Measurements from ENCODE around the gene CSMD2. TPM values are rescaled to one million over a fixed set of nuclear protein-coding genes. Genes with fewer than 3 reads are reported as not detected.

CSMD2 gene
- total RNA-seq, 1 donor from 2014 or later: 2.6 TPM

DNA sequence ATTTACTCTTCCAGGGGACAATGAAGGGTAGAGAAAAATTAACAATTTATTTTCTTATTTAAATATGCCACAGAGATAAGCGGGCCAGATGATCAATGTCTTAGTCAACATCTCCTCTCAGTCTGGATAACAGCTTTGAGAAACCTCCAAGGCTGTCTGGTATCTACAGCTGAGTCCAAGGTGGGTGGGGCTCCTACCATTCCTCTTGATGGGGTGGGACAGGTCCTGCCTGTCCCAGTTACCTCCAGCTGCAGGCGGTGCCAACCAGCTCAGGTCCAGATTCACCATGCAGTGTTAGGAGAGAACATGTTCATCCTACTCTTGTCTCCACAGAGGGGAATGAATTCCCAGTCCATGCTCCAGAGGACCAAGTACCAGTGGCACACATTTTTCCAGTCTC, 21.1 kb downstream of the CSMD2 start:
- Mint-ChIP-seq H3K4me3 (no peak overlapping the region), H3K4me1 (peaks cover 8% of the 10 kb centered on the region)

DNA sequence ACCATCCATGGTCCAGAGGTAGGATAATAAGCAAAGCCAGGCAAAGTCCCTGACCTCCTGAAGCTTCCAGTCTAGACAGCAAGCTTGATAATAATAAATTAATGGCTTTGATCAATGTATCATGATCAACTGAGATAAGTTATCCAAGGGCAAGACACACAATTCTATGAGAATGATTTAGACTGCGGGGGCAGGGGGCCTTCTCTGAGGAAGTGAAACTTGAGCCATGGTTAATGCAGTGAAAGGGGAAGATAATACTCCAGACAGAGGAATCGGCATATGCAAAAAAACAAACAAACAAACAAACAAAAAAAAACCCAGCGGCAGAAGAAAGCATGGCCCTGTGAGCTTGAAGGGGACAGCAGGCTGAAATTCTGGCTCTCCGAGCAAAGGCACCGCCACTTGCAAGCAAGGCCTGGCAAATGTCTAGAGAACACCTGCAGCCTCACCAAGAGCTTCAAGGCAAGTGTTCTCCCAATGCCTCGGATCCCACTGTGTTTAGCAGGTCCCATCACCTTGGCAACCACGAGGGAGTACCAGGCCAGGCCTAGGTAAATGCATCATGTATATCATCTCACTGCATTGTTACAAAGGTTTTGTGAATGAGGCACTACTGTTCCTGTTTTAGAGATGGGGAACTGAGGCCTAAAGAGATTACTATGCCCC, 24.9 kb downstream of the CSMD2 start:
- no peaks in the 10 kb centered on the region for H3K36me3 Mint-ChIP-seq
- no peak for DNase-seq (ENCODE audit: low spot score)
- H3K9me3 Mint-ChIP-seq: no peaks in the 10 kb centered on the region

More for the DNA sequence above, 21.1 kb downstream of the CSMD2 start:
- Histone ChIP-seq H3K4me2 (no peak overlapping the region), H3K79me2 (ENCODE audit: low read depth) (no peaks in the 10 kb centered on the region), H3F3A (ENCODE audit: low read depth) (peaks cover 9% of the 10 kb centered on the region), H3K36me3 (no peaks in the 10 kb centered on the region), H3K9me3 (ENCODE audit: low read depth) (no peaks in the 10 kb centered on the region), H3K4me1 (peaks cover 5% of the 10 kb centered on the region), H3K27me3 (no peaks in the 10 kb centered on the region), H3K4me3 (no peak overlapping the region), H3K9ac (no peak overlapping the region), H2AFZ (replicated peaks) (no peak overlapping the region), H4K20me1 (ENCODE audit: low read depth) (peaks cover 8% of the 10 kb centered on the region), H3K27ac (no peak overlapping the region)
- no peaks in the 10 kb centered on the region for H3K9me3 Mint-ChIP-seq
- H3K27ac Mint-ChIP-seq: no peak overlapping the region
- H3K36me3 Mint-ChIP-seq: no peaks in the 10 kb centered on the region
- TF ChIP-seq EZH2phosphoT487 (IDR thresholded peaks at IDR 0.05) (no peak), EZH2 (IDR thresholded peaks at IDR 0.05) (no peak)
- TF ChIP-seq, protein P1, sequence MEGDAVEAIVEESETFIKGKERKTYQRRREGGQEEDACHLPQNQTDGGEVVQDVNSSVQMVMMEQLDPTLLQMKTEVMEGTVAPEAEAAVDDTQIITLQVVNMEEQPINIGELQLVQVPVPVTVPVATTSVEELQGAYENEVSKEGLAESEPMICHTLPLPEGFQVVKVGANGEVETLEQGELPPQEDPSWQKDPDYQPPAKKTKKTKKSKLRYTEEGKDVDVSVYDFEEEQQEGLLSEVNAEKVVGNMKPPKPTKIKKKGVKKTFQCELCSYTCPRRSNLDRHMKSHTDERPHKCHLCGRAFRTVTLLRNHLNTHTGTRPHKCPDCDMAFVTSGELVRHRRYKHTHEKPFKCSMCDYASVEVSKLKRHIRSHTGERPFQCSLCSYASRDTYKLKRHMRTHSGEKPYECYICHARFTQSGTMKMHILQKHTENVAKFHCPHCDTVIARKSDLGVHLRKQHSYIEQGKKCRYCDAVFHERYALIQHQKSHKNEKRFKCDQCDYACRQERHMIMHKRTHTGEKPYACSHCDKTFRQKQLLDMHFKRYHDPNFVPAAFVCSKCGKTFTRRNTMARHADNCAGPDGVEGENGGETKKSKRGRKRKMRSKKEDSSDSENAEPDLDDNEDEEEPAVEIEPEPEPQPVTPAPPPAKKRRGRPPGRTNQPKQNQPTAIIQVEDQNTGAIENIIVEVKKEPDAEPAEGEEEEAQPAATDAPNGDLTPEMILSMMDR (IDR thresholded peaks at IDR 0.05): no peak
- H3K27me3 Mint-ChIP-seq (ENCODE audit: insufficient read depth, low read depth): peaks cover 2% of the 10 kb centered on the region
- no peak for DNase-seq (ENCODE audit: low spot score)

DNA sequence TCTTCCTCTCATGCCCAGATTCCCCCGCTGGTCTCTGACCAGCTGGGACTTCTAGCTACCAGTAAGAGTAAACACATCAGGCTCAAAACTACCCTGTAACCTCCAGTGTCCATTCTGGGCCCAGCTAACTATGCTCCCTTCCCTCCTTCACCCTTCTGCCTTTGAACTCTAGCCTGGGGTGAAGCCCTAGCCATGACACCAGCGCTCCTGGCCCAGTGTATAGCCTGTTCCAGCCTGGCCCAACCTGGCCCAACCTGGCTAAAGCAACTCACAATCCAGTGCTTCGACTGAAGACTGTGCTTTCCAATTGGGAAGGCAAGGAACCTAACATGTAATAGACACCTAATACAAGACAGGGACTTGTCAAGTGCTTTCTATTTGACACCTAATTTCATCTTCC, 27.6 kb downstream of the CSMD2 start:
- Histone ChIP-seq H3K9me3 (ENCODE audit: low read depth) (no peaks in the 10 kb centered on the region), H2AFZ (replicated peaks) (no peak overlapping the region), H4K20me1 (ENCODE audit: low read depth) (no peaks in the 10 kb centered on the region), H3K36me3 (no peaks in the 10 kb centered on the region), H3K27ac (no peak overlapping the region), H3K4me2 (no peak overlapping the region), H3K27me3 (no peaks in the 10 kb centered on the region), H3K4me1 (no peaks in the 10 kb centered on the region), H3K4me3 (no peak overlapping the region), H3K9ac (no peak overlapping the region), H3K79me2 (ENCODE audit: low read depth) (no peaks in the 10 kb centered on the region), H3F3A (ENCODE audit: low read depth) (no peaks in the 10 kb centered on the region)
- H3K4me1 Mint-ChIP-seq: no peaks in the 10 kb centered on the region
- H3K9me3 Mint-ChIP-seq: no peaks in the 10 kb centered on the region
- H3K4me3 Mint-ChIP-seq: no peak overlapping the region
- TF ChIP-seq, protein P1 (IDR thresholded peaks at IDR 0.05): no peak
- TF ChIP-seq EZH2phosphoT487 (IDR thresholded peaks at IDR 0.05): no peak
- no peak for TF ChIP-seq EZH2 (IDR thresholded peaks at IDR 0.05)
- no peak for DNase-seq (ENCODE audit: low spot score)
- no peaks in the 10 kb centered on the region for H3K36me3 Mint-ChIP-seq
- peaks cover 3% of the 10 kb centered on the region for H3K27me3 Mint-ChIP-seq (ENCODE audit: insufficient read depth, low read depth)
- H3K27ac Mint-ChIP-seq: no peak overlapping the region

More for the DNA sequence above, 24.9 kb downstream of the CSMD2 start:
- Mint-ChIP-seq H3K4me3 (no peak overlapping the region), H3K27ac (no peak overlapping the region), H3K27me3 (ENCODE audit: insufficient read depth, low read depth) (no peaks in the 10 kb centered on the region), H3K4me1 (no peaks in the 10 kb centered on the region)
- Histone ChIP-seq H3K9me3 (ENCODE audit: low read depth) (no peaks in the 10 kb centered on the region), H3K9ac (no peak overlapping the region), H3K79me2 (ENCODE audit: low read depth) (no peaks in the 10 kb centered on the region), H3K36me3 (no peaks in the 10 kb centered on the region), H3K4me1 (no peaks in the 10 kb centered on the region), H3F3A (ENCODE audit: low read depth) (no peaks in the 10 kb centered on the region), H3K4me2 (no peak overlapping the region), H3K4me3 (no peak overlapping the region), H3K27ac (no peak overlapping the region), H2AFZ (replicated peaks) (no peak overlapping the region), H4K20me1 (ENCODE audit: low read depth) (no peaks in the 10 kb centered on the region), H3K27me3 (no peaks in the 10 kb centered on the region)
- no peak for TF ChIP-seq EZH2 (IDR thresholded peaks at IDR 0.05)
- TF ChIP-seq, protein P1 (IDR thresholded peaks at IDR 0.05): no peak
- TF ChIP-seq EZH2phosphoT487 (IDR thresholded peaks at IDR 0.05): no peak

Data from neural progenitor cell (in vitro differentiated cells).